ENCODE results near the gene MNAT1. TPM values are rescaled to one million over a fixed set of nuclear protein-coding genes. Genes with fewer than 3 reads are reported as not detected.

Gene MNAT1
- total RNA-seq, 1 donor, result 14.3 TPM

DNA sequence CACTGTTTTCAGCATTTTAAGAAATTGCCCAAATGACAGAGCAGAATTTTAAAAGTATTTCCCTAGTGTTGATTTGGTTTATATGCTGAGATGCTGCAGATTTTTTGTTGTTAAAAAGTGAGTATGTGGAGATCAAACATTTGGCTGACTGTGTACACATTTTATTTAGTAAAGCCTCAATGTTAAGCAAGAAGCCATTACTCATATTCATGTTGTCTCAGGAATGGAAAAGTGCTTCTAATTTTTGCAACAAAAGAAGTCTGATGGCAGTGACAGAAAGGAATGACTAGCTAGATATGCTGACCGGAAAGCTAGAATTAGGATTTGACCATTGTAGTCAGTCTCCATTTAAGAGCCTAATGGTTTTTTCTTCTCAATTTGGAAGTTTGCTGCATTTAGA, 269.0 kb downstream of the MNAT1 start:
- no peak for DNase-seq (ENCODE audit: low read depth in 2 of 3, low spot score in 2 of 3)

DNA sequence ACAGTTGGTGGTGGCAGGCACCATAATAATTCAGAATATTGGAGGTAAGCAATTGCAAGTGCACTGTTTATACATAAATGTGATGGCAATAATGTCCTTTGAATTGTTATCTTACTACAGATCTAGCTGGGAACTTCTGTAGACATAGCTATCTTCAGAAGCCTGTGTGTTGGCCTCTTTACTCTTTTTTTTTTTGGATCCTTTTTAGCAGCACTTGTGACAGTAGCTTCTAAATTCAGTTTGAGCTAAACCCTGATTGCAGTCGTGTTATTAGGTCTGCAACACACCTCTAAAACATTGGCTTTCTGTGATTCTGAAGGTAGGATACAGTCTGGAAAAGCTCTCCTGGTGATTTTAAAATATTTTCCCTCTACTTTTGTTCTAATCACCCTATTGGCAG, 285.0 kb downstream of the MNAT1 start:
- no peak for DNase-seq (ENCODE audit: low read depth in 2 of 3, low spot score in 2 of 3)

Small RNA genes within 50 kb of the gene (small RNA-seq; reads per million reads assigned to genes)
- gene RNU6-398P, result not detected

Other genes starting within 250 kb of the MNAT1 start
- not detected for gene C14orf39, start 248.7 kb upstream of the MNAT1 start, total RNA-seq
- not detected for gene SIX6, start 225.6 kb upstream of the MNAT1 start, total RNA-seq
- not detected for gene SIX1, start 85.3 kb upstream of the MNAT1 start, total RNA-seq
- gene SIX4, start 10.4 kb upstream of the MNAT1 start, total RNA-seq, result under 0.01 TPM
- 2.7 TPM for gene TRMT5, start 246.3 kb downstream of the MNAT1 start, total RNA-seq
- 4.8 TPM for gene SLC38A6, start 246.5 kb downstream of the MNAT1 start, total RNA-seq

Measured in hematopoietic multipotent progenitor cell (in vitro differentiated cells).